Ovary (tissue), 3 donors: ENCODE results near the gene CPA4.

Experiments
- CTCF ChIP-seq, 3 donors: fragments of 450-650 bp in 2 of 3; fragments of 200-600 bp in 1 of 3; IDR thresholded peaks; one replicate each; pipeline versions ENCODE4 v1.5.1 to v1.8.0; 2016 to 2022; ENCODE audit warnings: antibody characterized with exemption in 3 of 3, mild to moderate bottlenecking in 1 of 3
- EP300 ChIP-seq: sonication (generic); formaldehyde crosslinking; IDR thresholded peaks from one replicate; pipeline ENCODE4 v1.6.1; 2017; ENCODE audit warnings: antibody characterized with exemption
- POLR2A ChIP-seq: fragments of 450-650 bp; IDR thresholded peaks from one replicate; pipeline ENCODE4 v1.6.1; 2017; ENCODE audit warnings: antibody characterized with exemption, mild to moderate bottlenecking, moderate library complexity
- donor health status: DM: no; HTN: no; CAD: no.

DNA sequence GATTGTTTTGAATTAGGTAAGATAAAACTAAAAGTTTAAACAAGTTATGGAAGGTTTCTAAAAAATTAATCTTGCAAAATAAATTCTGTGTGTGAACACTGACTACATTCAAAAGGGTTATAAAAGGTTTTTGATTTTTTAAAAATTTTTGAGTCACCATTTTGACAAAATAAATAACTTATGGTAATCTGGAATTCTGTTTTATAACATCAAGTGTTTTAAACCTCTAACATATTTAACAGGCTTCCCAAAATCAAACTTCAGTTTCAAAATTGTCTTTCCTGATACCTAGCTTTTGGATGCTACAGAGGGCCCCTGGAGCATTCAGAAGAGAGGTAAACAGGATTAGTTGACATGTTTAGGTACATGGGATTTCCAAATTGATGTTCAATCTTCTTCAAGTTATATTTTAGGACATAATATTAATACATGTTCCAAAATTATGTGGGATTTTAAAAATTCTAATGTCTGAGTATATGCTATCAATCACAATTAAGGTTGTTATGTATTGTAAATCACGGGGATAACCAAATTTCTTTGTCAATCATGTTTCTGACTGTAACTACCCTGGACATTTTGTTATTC lies 34.4 kb upstream of the CPA4 start:
- TF ChIP-seq CTCF (IDR thresholded peaks at IDR 0.05) (no peak), POLR2A (no peak), EP300 (no peak)
